Heart left ventricle (tissue), 16 donors: ENCODE measurements around the gene TBX2. TPM values are rescaled to one million over a fixed set of nuclear protein-coding genes. Genes with fewer than 3 reads are reported as not detected.

Experiments
- ATAC-seq, 4 donors: fragments of 200-7000 bp; cut with Tn5 transposase; one replicate each; pipeline ENCODE4 v1.9.1; 2020 to 2022; ENCODE audit warnings: moderate library complexity in 4 of 4, mild to moderate bottlenecking in 3 of 4, moderate number of reproducible peaks in 1 of 4
- DNase-seq, 5 donors: peaks; one replicate each; pipeline ENCODE4 v3.0.0-alpha.2; 2020
- H3K27ac ChIP-seq, 12 donors: fragments of 200-600 bp; sonication (generic) in 4 of 12; one replicate each; pipeline versions ENCODE4 v1.5.0 to v1.8.0; 2016 to 2022; ENCODE audit warnings: mild to moderate bottlenecking in 2 of 12
- H3K27me3 ChIP-seq, 9 donors: fragments of 200-600 bp; sonication (generic) in 2 of 9; one replicate each; pipeline versions ENCODE4 v1.5.1 to v1.8.0; 2016 to 2022; ENCODE audit warnings: mild to moderate bottlenecking in 3 of 9
- H3K36me3 ChIP-seq, 9 donors: fragments of 200-600 bp; sonication (generic) in 2 of 9; one replicate each; pipeline versions ENCODE4 v1.5.0 to v1.8.0; 2018 to 2022; ENCODE audit warnings: mild to moderate bottlenecking in 2 of 9
- H3K4me1 ChIP-seq, 12 donors: fragments of 200-600 bp; sonication (generic) in 4 of 12; one replicate each; pipeline versions ENCODE4 v1.5.0 to v1.8.0; 2016 to 2022; ENCODE audit warnings: mild to moderate bottlenecking in 3 of 12
- H3K4me3 ChIP-seq, 12 donors: fragments of 200-600 bp; sonication (generic) in 4 of 12; one replicate each; pipeline versions ENCODE4 v1.5.0 to v1.8.0; 2017 to 2022; ENCODE audit warnings: mild to moderate bottlenecking in 9 of 12, moderate library complexity in 4 of 12
- H3K9me3 ChIP-seq, 12 donors: fragments of 200-600 bp; sonication (generic) in 4 of 12; one replicate each; pipeline versions ENCODE4 v1.5.0 to v1.8.0; 2016 to 2022; ENCODE audit warnings: mild to moderate bottlenecking in 1 of 12
- POLR2A ChIP-seq, 2 donors: fragments of 450-650 bp; IDR thresholded peaks; one replicate each; pipeline ENCODE4 v1.6.1; 2017; ENCODE audit warnings: antibody characterized with exemption in 2 of 2, mild to moderate bottlenecking in 2 of 2, moderate library complexity in 2 of 2
- WGBS, 4 donors: extraction: QIAGEN DNeasy Blood & Tissue Kit in 2 of 4; methylation state at CpG; one replicate each; pipeline versions ENCODE4 v1.1.5 to v1.1.7; 2013 to 2018; 5-methylcytosine and 5-hydroxymethylcytosine counted together
- intact Hi-C, 10 donors: fragments of 100-400 bp; cut with DNase I; formaldehyde crosslinking; loops; one replicate each; pipeline versions ENCODE4 v1.11.1 to v1.14.2; 2022
- polyA plus RNA-seq, 2 donors: library from polyadenylated mRNA; stranded (reverse); fragments of 200-250 nt; gene quantifications; one replicate each; pipeline ENCODE4 v1.2.3, GENCODE V29; 2013
- total RNA-seq, 9 donors: library from RNA; depleted of rRNA in 2 of 9; stranded (reverse); fragments of >200 nt in 2 of 9; fragmentation: NEBNext Ultra II Directional in 3 of 9; extraction: Animal tissue kit (Norgen Biotek cat#: 25700) in 3 of 9; gene quantifications; one replicate each; pipeline versions ENCODE4 v1.1.0 to v1.2.4, GENCODE V29; 2016 to 2023
- TF ChIP-seq, protein P1 (sequence below), 12 donors: fragments of 200-600 bp; sonication (generic) in 4 of 12; IDR thresholded peaks; one replicate each; pipeline versions ENCODE4 v1.5.0 to v1.8.0; 2018 to 2022; ENCODE audit warnings: antibody characterized with exemption in 12 of 12, mild to moderate bottlenecking in 5 of 12
- donor health status: ischemic (EF 13 %, LVEDD 7.1; RV severe dilation, severe dysfunction).
- donor health status: healthy with polysubstance abuse.
- donor health status: DM: no; HTN: yes; CAD: no.
- donor health status: DM: no; HTN: no; CAD: no.
- donor health status: ischemic (EF 25% LVEDD 6.9; RV normal size, moderate dysfunction).
- donor health status: ischemic (EF 25% LVEDD 5.7; RV mildly dilated, moderate dysfunction).
- donor health status: healthy.
- donor health status: DM: yes; HTN: yes; CAD: no.
- donor health status: ischemic (EF 35%, LVEDD 5.7; RV mildly dilated, moderate dysfunction).
- donor health status: nonischemic (EF 11% LVEDD 7.7; RV severe dilation, severe dysfunction).
- donor health status: DM: yes; HTN: yes; CAD: no.
- donor health status: PGD.
- donor health status: ischemic (EF 29% LVEDD 5.4; RV normal size, mild dysfunction).
- donor health status: nonischemic (EF 23%, LVEDD 6.1; RV moderate dilation, normal function).

The TBX2 gene
- total and polyA plus RNA-seq, 11 donors = 7.0 to 23.0 (median 13.4) TPM

DNA sequence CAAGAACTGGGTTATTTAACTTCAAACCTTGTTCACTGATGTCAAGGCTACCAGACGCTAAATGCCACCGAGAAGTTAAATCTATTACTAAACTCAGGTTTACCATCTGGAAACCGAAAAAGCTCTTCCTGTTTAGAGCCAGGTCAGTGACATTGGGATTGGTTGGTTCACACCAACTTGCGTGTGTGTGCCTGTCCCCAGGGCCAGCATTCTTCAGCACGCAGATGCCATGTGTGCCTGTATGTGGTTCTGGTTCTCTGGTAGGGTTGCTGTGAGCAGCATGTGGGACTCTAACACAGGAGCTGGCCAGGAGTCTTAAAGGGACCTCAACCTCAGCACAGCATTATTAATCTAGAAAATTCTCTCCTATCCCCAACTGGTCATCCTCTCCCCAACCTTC is 18.1 kb upstream of the TBX2 start:
- Histone ChIP-seq H3K4me1 (peaks cover 0 to 35% (median 2%) of the 10 kb centered on the region in 12 donors), H3K27me3 (no peaks in the 10 kb centered on the region), H3K9me3 (no peaks in the 10 kb centered on the region), H3K27ac (no peak overlapping the region), H3K4me3 (no peak overlapping the region), H3K36me3 (no peaks in the 10 kb centered on the region)
- no peak for DNase-seq
- TF ChIP-seq, protein P1, sequence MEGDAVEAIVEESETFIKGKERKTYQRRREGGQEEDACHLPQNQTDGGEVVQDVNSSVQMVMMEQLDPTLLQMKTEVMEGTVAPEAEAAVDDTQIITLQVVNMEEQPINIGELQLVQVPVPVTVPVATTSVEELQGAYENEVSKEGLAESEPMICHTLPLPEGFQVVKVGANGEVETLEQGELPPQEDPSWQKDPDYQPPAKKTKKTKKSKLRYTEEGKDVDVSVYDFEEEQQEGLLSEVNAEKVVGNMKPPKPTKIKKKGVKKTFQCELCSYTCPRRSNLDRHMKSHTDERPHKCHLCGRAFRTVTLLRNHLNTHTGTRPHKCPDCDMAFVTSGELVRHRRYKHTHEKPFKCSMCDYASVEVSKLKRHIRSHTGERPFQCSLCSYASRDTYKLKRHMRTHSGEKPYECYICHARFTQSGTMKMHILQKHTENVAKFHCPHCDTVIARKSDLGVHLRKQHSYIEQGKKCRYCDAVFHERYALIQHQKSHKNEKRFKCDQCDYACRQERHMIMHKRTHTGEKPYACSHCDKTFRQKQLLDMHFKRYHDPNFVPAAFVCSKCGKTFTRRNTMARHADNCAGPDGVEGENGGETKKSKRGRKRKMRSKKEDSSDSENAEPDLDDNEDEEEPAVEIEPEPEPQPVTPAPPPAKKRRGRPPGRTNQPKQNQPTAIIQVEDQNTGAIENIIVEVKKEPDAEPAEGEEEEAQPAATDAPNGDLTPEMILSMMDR (IDR thresholded peaks at IDR 0.05) = no peak
- no peak for TF ChIP-seq POLR2A (IDR thresholded peaks at IDR 0.05)
- intact Hi-C loops = loop anchor here in 2 of 10 donors (10.0 kb wide), 2 partner anchors 177 to 657 kb away; no protein-coding TSS in a partner anchor
- no peak for ATAC-seq
- WGBS, 4 donors = 91 to 97% (median 94%) methylated on average over 5 of the region's 5 CpGs

DNA sequence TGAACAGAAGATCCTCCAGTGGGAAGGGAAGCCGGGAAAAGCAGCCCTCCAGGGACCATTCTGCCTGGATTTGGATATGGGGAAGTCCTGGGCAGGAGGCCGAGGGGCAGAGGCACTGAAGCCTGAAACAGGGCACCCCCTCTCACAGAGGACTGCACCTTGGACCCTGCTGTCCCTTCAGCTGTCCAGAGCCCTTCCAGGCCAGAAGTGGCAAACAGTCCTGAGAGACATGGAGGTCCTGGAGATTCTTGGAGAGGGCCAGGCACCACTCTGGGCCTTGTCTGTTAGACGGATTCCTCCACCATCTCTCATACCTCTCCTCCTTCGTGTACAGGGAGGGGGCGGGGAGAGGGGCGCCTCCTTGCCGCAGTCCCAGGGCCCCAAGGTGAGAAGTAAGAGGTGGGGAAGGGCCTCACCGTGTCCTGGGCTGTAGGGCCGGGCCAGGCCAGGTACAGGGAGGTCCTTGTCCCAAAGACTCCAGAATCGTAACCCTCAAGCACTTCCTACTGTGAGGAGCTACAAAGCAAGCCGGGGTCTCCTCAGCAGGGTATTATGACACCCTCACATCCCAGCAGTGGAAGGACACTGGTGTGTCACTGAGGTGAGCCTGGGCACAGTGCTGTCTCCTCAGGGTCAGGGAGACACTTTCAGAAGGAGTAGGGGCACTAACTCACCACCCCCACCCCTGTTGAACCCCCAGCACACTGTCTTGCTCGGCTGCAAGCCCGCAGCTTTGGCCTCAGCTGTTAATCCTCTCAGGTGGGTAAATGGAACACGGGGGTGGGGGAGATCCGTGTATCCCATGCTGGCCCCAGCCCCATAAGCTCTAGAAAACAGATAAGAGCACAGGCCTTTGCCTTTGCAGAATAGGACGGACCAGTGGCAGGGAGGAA is 16.6 kb upstream of the TBX2 start:
- Histone ChIP-seq H3K27me3 (no peaks in the 10 kb centered on the region), H3K4me3 (no peak overlapping the region), H3K4me1 (peaks cover 0 to 29% (median 2%) of the 10 kb centered on the region in 12 donors), H3K36me3 (no peaks in the 10 kb centered on the region), H3K27ac (peak overlapping the region in 1 of 12 donors; percentile 13), H3K9me3 (no peaks in the 10 kb centered on the region)
- ATAC-seq (peak in 1 of 4 donors; percentile 4), DNase-seq (no peak)
- no peak for TF ChIP-seq POLR2A (IDR thresholded peaks at IDR 0.05)
- TF ChIP-seq, protein P1 (IDR thresholded peaks at IDR 0.05) = no peak
- intact Hi-C loops = loop anchor here in 2 of 10 donors (10.0 kb wide), 2 partner anchors 178 to 658 kb away; no protein-coding TSS in a partner anchor
- WGBS, 4 donors = 85 to 92% (median 91%) methylated on average over 9 to 16 of the region's 16 CpGs

DNA sequence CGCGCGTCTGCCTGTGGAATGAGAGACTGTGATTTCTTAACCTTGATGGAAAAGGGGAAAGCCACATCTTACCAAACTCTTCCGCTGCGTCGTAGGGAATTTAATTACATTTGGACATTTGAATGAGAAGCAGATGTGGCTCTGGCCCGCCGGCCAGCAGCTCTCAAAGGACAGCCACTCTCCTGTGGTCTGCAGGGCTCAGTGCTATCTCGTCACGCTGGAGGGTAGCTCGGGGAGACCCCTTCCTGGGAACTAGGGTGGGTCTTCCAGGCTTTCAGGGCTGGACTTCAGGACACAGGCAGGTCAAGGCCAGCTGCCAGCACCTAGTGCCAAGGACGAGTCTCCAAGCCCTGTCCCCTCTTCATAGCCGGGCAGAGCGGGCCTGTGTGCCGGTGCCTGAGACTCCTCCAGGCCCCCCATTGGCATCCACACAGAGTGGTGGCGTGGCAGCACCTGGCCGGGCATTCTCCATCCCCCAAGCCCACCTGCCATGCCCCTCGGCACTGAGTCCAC is 15.9 kb upstream of the TBX2 start:
- no peaks in the 10 kb centered on the region for H3K36me3 ChIP-seq
- ATAC-seq (peak in 3 of 4 donors; percentile 6 to 56 (median 9)), DNase-seq (no peak)
- peaks cover 0 to 29% (median 2%) of the 10 kb centered on the region in 12 donors for H3K4me1 ChIP-seq
- no peak overlapping the region for H3K4me3 ChIP-seq
- peak overlapping the region in 3 of 12 donors; percentile 7 to 13 (median 10) for H3K27ac ChIP-seq
- no peaks in the 10 kb centered on the region for H3K9me3 ChIP-seq
- intact Hi-C loops = loop anchor here in 2 of 10 donors (10.0 kb wide), 2 partner anchors 179 to 659 kb away; no protein-coding TSS in a partner anchor
- TF ChIP-seq POLR2A (IDR thresholded peaks at IDR 0.05) = no peak
- TF ChIP-seq, protein P1 (IDR thresholded peaks at IDR 0.05) = no peak
- 81 to 88% (median 83%) methylated on average over 14 to 18 of the region's 18 CpGs for WGBS, 4 donors
- H3K27me3 ChIP-seq = no peaks in the 10 kb centered on the region

DNA sequence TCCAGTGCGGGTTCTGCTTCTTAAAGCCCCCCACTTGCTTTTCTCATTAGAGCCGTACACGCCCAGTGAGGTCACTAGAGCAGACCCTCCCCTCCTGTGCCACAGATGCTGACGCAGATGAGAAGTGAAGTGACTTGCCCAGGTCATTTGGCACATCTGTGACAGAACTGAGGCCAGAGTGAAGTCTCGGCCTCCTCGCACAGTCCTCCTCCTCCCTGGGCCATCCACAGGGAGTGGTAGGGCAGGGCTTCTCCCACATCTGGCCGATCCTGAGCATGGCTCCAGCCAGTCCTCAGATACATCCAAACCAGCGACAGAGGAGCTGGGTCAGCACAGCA is 15.3 kb upstream of the TBX2 start:
- ATAC-seq = peak in 1 of 4 donors; percentile 31
- intact Hi-C loops = loop anchor here in 2 of 10 donors (10.0 kb wide), 2 partner anchors 180 to 660 kb away; no protein-coding TSS in a partner anchor
- Histone ChIP-seq H3K4me1 (peaks cover 0 to 27% (median 2%) of the 10 kb centered on the region in 12 donors), H3K27me3 (no peaks in the 10 kb centered on the region), H3K27ac (peak overlapping the region in 3 of 12 donors; percentile 7 to 13 (median 10)), H3K4me3 (no peak overlapping the region), H3K9me3 (no peaks in the 10 kb centered on the region), H3K36me3 (no peaks in the 10 kb centered on the region)
- TF ChIP-seq POLR2A (IDR thresholded peaks at IDR 0.05) = no peak
- TF ChIP-seq, protein P1 (IDR thresholded peaks at IDR 0.05) = no peak
- WGBS, 4 donors = 83 to 95% (median 87%) methylated on average over 8 of the region's 8 CpGs
- DNase-seq = no peak
